HG03064 (cell line): ENCODE data around the gene CCDC154.
"Not testable (repeated sequence)": the region's sequence is repeated elsewhere in the genome, so short reads cannot be mapped to it uniquely, and the experiment has no call there.

Experiments
- ATAC-seq: cut with Tn5 transposase; IDR thresholded peaks from one replicate; pipeline ENCODE4 v1.9.1; 2021; ENCODE audit warnings: low read depth; ENCODE audit not compliant: unreplicated experiment

The CCDC154 gene

GRCh38 chr16:1443980-1444729, at the start of gene CCDC154:
Gene CCDC154, minus strand, starts transcription at chr16:1444556. Its CDS starts 234 bp downstream, at chr16:1444322.
- ATAC-seq = no peak

DNA sequence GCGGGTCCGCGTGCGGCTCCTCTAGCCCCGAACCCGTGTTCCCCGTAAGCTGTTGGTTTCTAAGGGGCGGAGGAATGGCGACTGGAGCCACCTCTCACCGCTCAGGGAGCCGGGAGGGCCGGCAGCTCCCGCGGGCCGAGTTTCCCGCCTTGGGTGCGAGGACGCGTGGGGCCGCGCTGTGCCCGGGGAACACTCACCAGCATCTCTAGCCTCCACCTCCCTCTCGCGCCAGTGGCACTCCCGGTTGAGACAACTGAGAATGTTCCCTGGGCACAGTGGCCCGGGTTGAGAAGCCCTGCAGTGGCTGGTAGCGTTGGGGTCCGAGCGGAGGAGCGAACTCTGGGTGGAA, 49.4 kb upstream of the CCDC154 start:
- no peak for ATAC-seq

DNA sequence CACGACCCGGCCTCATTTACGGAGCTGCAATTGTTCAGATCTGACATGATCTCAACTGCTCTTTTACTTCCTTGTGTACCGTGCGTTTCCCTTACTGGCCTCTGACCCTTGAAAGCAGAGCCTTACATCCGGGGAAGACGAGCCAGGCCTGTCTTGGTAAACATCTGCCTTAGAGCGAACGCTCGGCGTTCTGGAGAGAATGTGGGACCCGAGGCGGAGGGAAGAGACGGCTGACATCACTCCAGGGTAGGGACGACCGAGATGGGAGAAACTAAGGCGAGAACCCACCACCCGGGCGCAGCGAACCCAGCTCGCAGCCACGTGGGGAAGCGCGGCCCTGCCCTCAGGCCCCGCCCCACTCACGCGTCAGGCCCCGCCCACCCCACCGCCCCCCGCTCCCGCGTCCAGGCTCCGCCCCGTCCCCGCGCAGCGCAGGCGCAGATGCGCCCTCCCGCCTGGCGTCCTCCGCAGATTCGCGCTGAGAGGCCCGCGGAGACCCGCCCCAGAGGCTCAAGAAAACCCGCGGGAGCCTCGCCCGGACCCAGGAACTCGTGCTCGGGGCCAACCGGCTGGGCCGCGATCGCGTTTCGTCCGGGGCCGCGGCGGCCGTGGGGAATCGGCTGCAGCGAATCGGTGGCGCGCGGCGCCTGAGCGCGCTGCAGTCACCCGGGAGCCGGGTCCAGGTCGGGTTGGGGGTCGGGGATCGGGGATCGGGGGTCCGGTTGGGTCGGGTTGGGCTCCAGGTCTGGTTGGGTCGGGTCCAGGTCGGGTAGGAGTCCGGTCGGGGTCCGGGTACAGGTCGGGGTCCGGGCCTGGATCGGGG, 48.8 kb upstream of the CCDC154 start, which contains the start of gene TELO2:
Gene TELO2, plus strand, starts transcription at position 438 of the 823 bp plus-strand sequence. CDS start 922 bp downstream, outside the sequence.
- ATAC-seq = no peak

GRCh38 chr16:1492082-1492922, 47.9 kb upstream of the CCDC154 start:
- ATAC-seq = no peak

DNA sequence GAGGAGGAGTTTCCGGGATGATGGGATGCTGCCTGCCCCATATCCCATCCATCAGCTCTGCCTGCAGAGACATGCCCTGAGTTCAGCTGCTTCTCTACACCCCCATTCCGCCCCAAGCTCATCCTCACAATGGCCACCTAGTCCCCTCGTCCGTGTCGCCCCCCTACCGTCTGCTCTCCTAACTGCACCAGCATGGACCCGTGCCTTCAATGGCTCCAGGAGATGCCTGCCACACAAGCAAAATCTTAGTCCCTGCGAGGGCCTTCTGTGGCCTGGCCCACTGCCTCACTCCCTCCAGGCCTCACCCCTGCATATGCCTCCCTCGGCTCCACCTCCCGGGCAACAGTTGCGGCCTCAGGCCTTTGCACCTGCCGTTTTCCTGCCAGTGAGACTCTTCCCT, 47.0 kb upstream of the CCDC154 start:
- no peak for ATAC-seq

- no peak for ATAC-seq
Measured at GRCh38 chr16:1489077-1489476, 44.7 kb upstream of the CCDC154 start.

DNA sequence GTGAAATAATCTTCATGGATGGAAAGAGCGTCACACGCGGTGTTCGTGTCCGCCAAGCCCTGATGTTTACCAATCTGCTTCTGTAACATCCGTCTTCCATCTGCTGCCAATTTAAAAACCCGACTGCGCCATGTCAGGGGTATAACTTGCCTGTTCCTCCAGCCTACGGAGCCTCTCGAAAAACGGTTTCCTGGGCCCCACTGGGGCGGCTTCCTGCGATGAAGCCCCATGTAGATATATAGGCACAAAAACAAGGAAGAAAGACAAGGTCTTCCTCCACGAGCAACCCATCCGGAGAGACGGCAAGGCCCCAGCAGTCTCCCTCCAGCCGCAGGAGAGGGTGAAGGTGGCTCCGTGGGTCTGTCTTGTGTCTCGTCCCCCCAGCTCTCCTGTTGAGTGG, 44.3 kb upstream of the CCDC154 start, which contains the start of gene PTX4:
Gene PTX4, minus strand, starts transcription at position 326 of the 400 bp plus-strand sequence. Its CDS starts 35 bp downstream, at position 291.
- no peak for ATAC-seq

- ATAC-seq = no peak
Measured at GRCh38 chr16:1488054-1488601, 43.8 kb upstream of the CCDC154 start.

GRCh38 chr16:1487395-1488053, 43.2 kb upstream of the CCDC154 start:
- ATAC-seq = no peak

- ATAC-seq = no peak
Measured at GRCh38 chr16:1486551-1487390, 42.4 kb upstream of the CCDC154 start.

DNA sequence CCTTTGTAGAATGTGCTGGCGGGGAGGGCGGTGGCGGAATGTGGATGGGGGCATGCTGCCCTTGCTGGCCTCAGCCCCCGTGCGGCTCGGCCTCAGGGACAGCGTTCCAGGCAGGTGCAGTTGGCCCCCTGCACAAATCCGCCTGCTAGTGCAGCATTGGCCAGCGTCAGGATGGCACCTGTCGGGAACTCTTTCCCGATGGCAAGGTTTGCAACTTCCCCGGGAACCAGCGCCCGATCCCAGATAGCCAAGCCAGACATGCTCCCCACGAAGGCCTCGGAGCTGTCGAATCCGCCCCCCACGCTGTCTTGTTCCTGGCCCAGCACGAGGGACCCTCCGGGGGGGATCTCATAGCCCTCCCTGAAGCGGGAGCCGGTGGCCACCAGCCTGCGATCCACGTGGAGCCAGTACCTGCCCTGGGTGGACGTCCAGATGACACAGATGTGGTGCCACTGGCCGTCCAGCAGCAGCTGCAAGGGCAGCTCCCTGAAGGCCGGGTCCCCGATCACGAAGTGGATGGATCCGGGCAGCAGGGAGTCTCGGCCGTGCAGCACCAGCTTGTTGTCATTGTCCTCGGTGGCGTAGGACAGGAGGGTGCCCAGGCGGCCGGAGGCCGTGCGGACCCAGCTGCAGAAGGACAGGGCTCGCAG, 41.6 kb upstream of the CCDC154 start:
- no peak for ATAC-seq

GRCh38 chr16:1481906-1482835, 37.8 kb upstream of the CCDC154 start:
- no peak for ATAC-seq

DNA sequence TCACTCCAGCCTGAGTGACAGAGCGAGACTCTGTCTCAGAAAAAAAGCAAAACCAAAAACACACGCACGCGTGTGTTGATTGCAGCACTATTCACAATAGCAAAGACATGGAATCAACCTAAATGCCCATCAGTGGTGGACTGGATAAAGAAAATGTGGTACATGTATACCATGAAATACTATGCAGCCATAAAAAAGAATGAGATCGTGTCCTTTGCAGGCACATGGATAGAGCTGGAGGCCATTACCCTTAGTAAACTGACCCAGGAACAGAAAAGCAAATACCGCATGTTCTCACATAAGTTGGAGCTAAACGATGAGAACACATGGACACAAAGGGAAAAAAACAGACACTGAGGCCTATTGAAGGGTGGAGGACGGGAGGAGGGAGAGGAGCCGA, 34.6 kb upstream of the CCDC154 start:
- not testable (repeated sequence) for ATAC-seq

DNA sequence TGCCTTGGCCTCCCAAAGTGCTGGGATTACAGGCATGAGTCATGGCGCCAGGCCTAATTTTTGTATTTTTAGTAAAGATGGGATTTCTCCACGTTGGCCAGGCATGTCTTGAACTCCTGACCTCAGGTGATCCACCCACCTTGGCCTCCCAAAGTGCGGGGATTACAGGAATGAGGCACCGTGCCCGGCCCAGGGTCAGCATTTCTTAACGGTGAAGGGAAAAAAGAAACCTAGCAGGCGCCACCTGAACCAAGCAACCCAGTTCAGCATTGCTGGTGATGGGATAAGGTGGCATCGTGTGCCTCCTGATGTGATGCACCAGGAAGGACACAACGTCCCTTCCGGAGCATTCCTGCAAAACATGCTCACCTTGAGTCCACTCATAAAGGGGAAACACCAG, 32.7 kb upstream of the CCDC154 start:
- no peak for ATAC-seq

DNA sequence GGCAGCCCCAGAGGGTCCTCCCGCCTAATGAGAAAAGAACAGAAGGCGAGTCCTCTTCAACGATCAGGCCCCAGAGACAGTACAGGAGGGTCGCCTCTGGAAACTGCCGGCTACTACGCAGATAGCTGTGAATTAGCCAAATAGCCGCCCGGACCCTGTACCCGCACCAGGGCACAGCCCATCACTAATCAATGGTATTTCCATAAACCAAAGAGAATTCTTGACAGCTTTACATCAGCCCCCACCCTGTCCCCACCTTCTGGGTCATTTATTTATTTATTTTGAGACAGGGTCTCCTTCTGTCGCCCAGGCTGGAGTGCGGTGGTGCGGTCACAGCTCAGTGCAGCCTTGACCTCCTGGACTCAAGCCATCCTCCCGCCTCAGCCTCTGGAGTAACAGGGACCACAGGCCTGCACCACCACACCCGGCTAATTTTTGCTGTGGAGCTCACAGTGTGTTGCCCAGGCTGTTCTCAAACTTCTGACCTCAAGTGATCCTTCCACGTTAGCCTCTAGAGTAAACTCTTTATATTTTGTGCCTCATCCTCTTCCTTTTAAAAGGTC, 31.3 kb upstream of the CCDC154 start:
- no peak for ATAC-seq

GRCh38 chr16:1474796-1475551, 30.6 kb upstream of the CCDC154 start, which contains the start of gene CLCN7:
Gene CLCN7, minus strand, starts transcription at chr16:1475028. Its CDS starts 54 bp downstream, at chr16:1474974.
- ATAC-seq = peak; percentile 77
